Endothelial cell of hepatic sinusoid (primary cell): Measurements from ENCODE around the gene MOV10L1.
"Not testable (repeated sequence)": the region's sequence is repeated elsewhere in the genome, so short reads cannot be mapped to it uniquely, and the experiment has no call there.

Experiments
- in situ Hi-C: cut with HindIII; loops from 2 replicates; pipeline ENCODE4 v1.10.0; 2017; ENCODE audit warnings: low sequenced_read_pairs

Gene MOV10L1

GRCh38 chr22:50151571-50152537, 62.0 kb downstream of the MOV10L1 start:
- in situ Hi-C loops, result no loop called here

GRCh38 chr22:50153056-50153755, 63.4 kb downstream of the MOV10L1 start:
- in situ Hi-C loops, result no loop called here

- in situ Hi-C loops, result no loop called here
These were observed 63.9 kb downstream of the MOV10L1 start for GRCh38 chr22:50153756-50154140.

GRCh38 chr22:50157709-50158375, 68.0 kb downstream of the MOV10L1 start:
- in situ Hi-C loops, result no loop called here

GRCh38 chr22:50160947-50161346, 71.1 kb downstream of the MOV10L1 start:
- in situ Hi-C loops, result no loop called here

- in situ Hi-C loops, result no loop called here
These were observed 71.9 kb downstream of the MOV10L1 start for GRCh38 chr22:50161508-50162390.

- in situ Hi-C loops, result no loop called here
These were observed 72.7 kb downstream of the MOV10L1 start for GRCh38 chr22:50162391-50162956.

GRCh38 chr22:50165436-50166123, 75.8 kb downstream of the MOV10L1 start:
- in situ Hi-C loops, result no loop called here

- in situ Hi-C loops, result no loop called here
These were observed 78.1 kb downstream of the MOV10L1 start for GRCh38 chr22:50167689-50168489.

GRCh38 chr22:50168490-50169180, 78.8 kb downstream of the MOV10L1 start:
- in situ Hi-C loops, result not testable (repeated sequence)

GRCh38 chr22:50169181-50169759, 79.5 kb downstream of the MOV10L1 start:
- in situ Hi-C loops, result no loop called here

GRCh38 chr22:50169774-50170341, 80.1 kb downstream of the MOV10L1 start:
- in situ Hi-C loops, result no loop called here

- in situ Hi-C loops, result no loop called here
These were observed 80.9 kb downstream of the MOV10L1 start, which contains the start of gene PANX2 for GRCh38 chr22:50170453-50171318. Gene PANX2 (plus strand): TSS chr22:50170731. CDS start chr22:50170731, 0 bp downstream.

- in situ Hi-C loops, result no loop called here
These were observed 81.6 kb downstream of the MOV10L1 start for GRCh38 chr22:50171319-50171964.

- in situ Hi-C loops, result no loop called here
These were observed 82.2 kb downstream of the MOV10L1 start for GRCh38 chr22:50171965-50172421.
